WTC11 (cell line): ENCODE measurements around the gene RPL18A. TPM values are rescaled to one million over a fixed set of nuclear protein-coding genes. Genes with fewer than 3 reads are reported as not detected.

Experiments used
- ATAC-seq: fragments of 200-7000 bp; cut with Tn5 transposase; 2 replicates; pipeline ENCODE4 v1.10.0; 2021; ENCODE audit warnings: mild to moderate bottlenecking, moderate library complexity
- CTCF ChIA-PET: fragments of 300-600 bp; sonication (Branson Sonifier 250); formaldehyde crosslinking; loops from one replicate; lab custom pipeline; 2021; ENCODE audit warnings: antibody characterized with exemption; lab: Charles Lee
- POLR2A ChIA-PET: fragments of 350-600 bp; sonication (Branson Sonifier 250); formaldehyde crosslinking; loops from one replicate; lab custom pipeline; 2021; ENCODE audit warnings: antibody characterized with exemption; lab: Charles Lee
- DNase-seq: peaks from one replicate; pipeline ENCODE4 v3.0.0; 2021; ENCODE audit warnings: low spot score
- H3K27ac Mint-ChIP-seq: 2 replicates; pipeline ENCODE4 v1.8.0; 2021; ENCODE audit warnings: mixed read lengths
- H3K27me3 Mint-ChIP-seq: 2 replicates; pipeline ENCODE4 v1.8.0; 2021; ENCODE audit warnings: low read depth, mild to moderate bottlenecking, moderate library complexity, mixed read lengths
- H3K36me3 Mint-ChIP-seq: 2 replicates; pipeline ENCODE4 v1.8.0; 2021; ENCODE audit warnings: mixed read lengths
- H3K4me1 Mint-ChIP-seq: 2 replicates; pipeline ENCODE4 v1.8.0; 2022; ENCODE audit warnings: mixed read lengths
- H3K4me3 Mint-ChIP-seq: 2 replicates; pipeline ENCODE4 v1.8.0; 2021; ENCODE audit warnings: mild to moderate bottlenecking, moderate library complexity, mixed read lengths
- H3K9me3 Mint-ChIP-seq: 2 replicates; pipeline ENCODE4 v1.8.0; 2021; ENCODE audit warnings: mixed read lengths
- ATF1 ChIP-seq: sonication (generic); formaldehyde crosslinking; IDR thresholded peaks from 2 replicates; pipeline ENCODE4 v1.8.1; 2023; ENCODE audit warnings: mild to moderate bottlenecking, moderate library complexity, missing genetic modification reagents
- FOXJ3 ChIP-seq: sonication (generic); formaldehyde crosslinking; IDR thresholded peaks from 2 replicates; pipeline ENCODE4 v1.9.0; 2021; ENCODE audit warnings: missing genetic modification reagents, mild to moderate bottlenecking, borderline replicate concordance
- FOXK1 ChIP-seq: sonication (generic); formaldehyde crosslinking; IDR thresholded peaks from 2 replicates; pipeline ENCODE4 v1.8.0; 2022; ENCODE audit warnings: mild to moderate bottlenecking, moderate library complexity, missing genetic modification reagents
- PRRX2 ChIP-seq: fragments of 250-450 bp; sonication (Bioruptor Pico); IDR thresholded peaks from 2 replicates; pipeline ENCODE4 v1.8.0; 2021; ENCODE audit warnings: mild to moderate bottlenecking
- RORB ChIP-seq: fragments of 250-450 bp; sonication (Bioruptor Pico); IDR thresholded peaks from 2 replicates; pipeline ENCODE4 v1.9.0; 2021; ENCODE audit warnings: mild to moderate bottlenecking
- TEAD4 ChIP-seq: sonication (generic); formaldehyde crosslinking; IDR thresholded peaks from 2 replicates; pipeline ENCODE4 v1.8.0; 2022; ENCODE audit warnings: mild to moderate bottlenecking, missing genetic modification reagents
- ZNF263 ChIP-seq: sonication (generic); formaldehyde crosslinking; IDR thresholded peaks from 2 replicates; pipeline ENCODE4 v1.8.1; 2022; ENCODE audit warnings: low read depth, mild to moderate bottlenecking, moderate library complexity, missing genetic modification reagents
- total RNA-seq: library from RNA; stranded (reverse); gene quantifications from 3 replicates; pipeline ENCODE4 v1.2.3, GENCODE V29; 2021
- TF ChIP-seq, protein P1 (sequence below): sonication (generic); formaldehyde crosslinking; IDR thresholded peaks from 2 replicates; pipeline ENCODE4 v1.8.0; 2022; ENCODE audit warnings: mild to moderate bottlenecking, missing genetic modification reagents
- TF ChIP-seq, protein P2 (sequence below): sonication (generic); formaldehyde crosslinking; conservative IDR thresholded peaks from 2 replicates; pipeline ENCODE4 v1.8.1; 2022; ENCODE audit warnings: mild to moderate bottlenecking, missing genetic modification reagents
- TF ChIP-seq, protein P3 (sequence below): sonication (generic); formaldehyde crosslinking; IDR thresholded peaks from 2 replicates; pipeline ENCODE4 v1.8.0; 2022; ENCODE audit warnings: missing genetic modification reagents
- TF ChIP-seq, protein P4 (sequence below): fragments of 250-450 bp; sonication (Bioruptor Pico); IDR thresholded peaks from 2 replicates; pipeline ENCODE4 v1.9.0; 2021; ENCODE audit warnings: mild to moderate bottlenecking, borderline replicate concordance
- TF ChIP-seq, protein P5 (sequence below): sonication (generic); formaldehyde crosslinking; IDR thresholded peaks from 2 replicates; pipeline ENCODE4 v1.8.1; 2023; ENCODE audit warnings: mild to moderate bottlenecking, moderate library complexity, missing genetic modification reagents
- TF ChIP-seq, protein P6 (sequence below): fragments of 250-450 bp; sonication (Bioruptor Pico); IDR thresholded peaks from 2 replicates; pipeline ENCODE4 v2.1.2; 2022; ENCODE audit warnings: mild to moderate bottlenecking, moderate library complexity
- TF ChIP-seq, protein P7 (sequence below): fragments of 200-600 bp; IDR thresholded peaks from 2 replicates; pipeline ENCODE4 v1.8.0; 2022; ENCODE audit warnings: antibody characterized with exemption

The RPL18A gene
- total RNA-seq, 1 experiment from 2014 or later = 2,950 TPM

DNA sequence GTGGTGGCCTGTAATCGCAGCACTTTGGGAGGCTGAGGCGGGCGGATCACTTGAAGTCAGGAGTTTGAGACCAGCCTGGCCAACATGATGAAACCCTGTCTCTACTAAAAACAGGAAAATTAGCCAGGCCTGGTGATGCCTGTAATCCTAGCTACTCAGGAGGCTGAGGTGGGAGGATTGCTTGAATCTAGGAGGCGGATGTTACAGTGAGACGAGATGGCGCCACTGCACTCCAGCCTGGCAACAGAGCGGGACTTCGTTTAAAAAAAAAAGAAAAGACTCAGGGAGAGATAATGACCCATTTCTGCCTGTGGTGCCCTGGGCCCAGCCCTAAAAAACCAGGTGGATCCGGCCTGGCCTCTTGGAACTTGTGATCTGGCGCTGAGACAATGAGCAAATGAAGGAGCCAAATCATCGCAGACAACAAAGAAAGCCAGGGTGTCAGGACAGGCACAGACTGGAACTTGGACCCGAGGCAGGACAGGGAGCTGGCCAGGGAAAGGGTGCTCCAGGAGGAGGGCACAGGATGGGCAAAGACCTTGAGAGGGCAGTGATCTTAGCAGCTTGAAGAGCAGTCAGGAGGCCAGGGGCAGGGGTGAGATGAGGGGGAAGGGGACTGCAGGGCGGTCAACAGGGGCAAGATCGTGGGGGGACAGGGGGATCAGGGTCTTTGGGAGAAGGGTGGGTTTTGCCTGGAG lies 11.0 kb upstream of the RPL18A start:
- Mint-ChIP-seq H3K9me3 (peaks cover 7% of the 10 kb centered on the region), H3K4me3 (no peak overlapping the region), H3K27me3 (peaks cover 33% of the 10 kb centered on the region), H3K27ac (no peak overlapping the region; the same call in 1 of the 2 replicates), H3K4me1 (no peaks in the 10 kb centered on the region), H3K36me3 (no peaks in the 10 kb centered on the region)
- ATAC-seq (no peak), DNase-seq (no peak)
- POLR2A ChIA-PET = interaction anchor here (2.2 kb wide), 1 partner anchor 11 kb away, joined by 9 read pairs; the partner anchor contains the start of gene RPL18A
- no peak for TF ChIP-seq TEAD4 (CRISPR knock-in tag)
- TF ChIP-seq, protein P1, sequence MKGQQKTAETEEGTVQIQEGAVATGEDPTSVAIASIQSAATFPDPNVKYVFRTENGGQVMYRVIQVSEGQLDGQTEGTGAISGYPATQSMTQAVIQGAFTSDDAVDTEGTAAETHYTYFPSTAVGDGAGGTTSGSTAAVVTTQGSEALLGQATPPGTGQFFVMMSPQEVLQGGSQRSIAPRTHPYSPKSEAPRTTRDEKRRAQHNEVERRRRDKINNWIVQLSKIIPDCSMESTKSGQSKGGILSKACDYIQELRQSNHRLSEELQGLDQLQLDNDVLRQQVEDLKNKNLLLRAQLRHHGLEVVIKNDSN (CRISPR knock-in tag) = no peak
- TF ChIP-seq, protein P2, sequence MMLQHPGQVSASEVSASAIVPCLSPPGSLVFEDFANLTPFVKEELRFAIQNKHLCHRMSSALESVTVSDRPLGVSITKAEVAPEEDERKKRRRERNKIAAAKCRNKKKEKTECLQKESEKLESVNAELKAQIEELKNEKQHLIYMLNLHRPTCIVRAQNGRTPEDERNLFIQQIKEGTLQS (CRISPR knock-in tag) = no peak
- TF ChIP-seq, protein P3, sequence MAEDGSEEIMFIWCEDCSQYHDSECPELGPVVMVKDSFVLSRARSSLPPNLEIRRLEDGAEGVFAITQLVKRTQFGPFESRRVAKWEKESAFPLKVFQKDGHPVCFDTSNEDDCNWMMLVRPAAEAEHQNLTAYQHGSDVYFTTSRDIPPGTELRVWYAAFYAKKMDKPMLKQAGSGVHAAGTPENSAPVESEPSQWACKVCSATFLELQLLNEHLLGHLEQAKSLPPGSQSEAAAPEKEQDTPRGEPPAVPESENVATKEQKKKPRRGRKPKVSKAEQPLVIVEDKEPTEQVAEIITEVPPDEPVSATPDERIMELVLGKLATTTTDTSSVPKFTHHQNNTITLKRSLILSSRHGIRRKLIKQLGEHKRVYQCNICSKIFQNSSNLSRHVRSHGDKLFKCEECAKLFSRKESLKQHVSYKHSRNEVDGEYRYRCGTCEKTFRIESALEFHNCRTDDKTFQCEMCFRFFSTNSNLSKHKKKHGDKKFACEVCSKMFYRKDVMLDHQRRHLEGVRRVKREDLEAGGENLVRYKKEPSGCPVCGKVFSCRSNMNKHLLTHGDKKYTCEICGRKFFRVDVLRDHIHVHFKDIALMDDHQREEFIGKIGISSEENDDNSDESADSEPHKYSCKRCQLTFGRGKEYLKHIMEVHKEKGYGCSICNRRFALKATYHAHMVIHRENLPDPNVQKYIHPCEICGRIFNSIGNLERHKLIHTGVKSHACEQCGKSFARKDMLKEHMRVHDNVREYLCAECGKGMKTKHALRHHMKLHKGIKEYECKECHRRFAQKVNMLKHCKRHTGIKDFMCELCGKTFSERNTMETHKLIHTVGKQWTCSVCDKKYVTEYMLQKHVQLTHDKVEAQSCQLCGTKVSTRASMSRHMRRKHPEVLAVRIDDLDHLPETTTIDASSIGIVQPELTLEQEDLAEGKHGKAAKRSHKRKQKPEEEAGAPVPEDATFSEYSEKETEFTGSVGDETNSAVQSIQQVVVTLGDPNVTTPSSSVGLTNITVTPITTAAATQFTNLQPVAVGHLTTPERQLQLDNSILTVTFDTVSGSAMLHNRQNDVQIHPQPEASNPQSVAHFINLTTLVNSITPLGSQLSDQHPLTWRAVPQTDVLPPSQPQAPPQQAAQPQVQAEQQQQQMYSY = no peak
- TF ChIP-seq, protein P4, sequence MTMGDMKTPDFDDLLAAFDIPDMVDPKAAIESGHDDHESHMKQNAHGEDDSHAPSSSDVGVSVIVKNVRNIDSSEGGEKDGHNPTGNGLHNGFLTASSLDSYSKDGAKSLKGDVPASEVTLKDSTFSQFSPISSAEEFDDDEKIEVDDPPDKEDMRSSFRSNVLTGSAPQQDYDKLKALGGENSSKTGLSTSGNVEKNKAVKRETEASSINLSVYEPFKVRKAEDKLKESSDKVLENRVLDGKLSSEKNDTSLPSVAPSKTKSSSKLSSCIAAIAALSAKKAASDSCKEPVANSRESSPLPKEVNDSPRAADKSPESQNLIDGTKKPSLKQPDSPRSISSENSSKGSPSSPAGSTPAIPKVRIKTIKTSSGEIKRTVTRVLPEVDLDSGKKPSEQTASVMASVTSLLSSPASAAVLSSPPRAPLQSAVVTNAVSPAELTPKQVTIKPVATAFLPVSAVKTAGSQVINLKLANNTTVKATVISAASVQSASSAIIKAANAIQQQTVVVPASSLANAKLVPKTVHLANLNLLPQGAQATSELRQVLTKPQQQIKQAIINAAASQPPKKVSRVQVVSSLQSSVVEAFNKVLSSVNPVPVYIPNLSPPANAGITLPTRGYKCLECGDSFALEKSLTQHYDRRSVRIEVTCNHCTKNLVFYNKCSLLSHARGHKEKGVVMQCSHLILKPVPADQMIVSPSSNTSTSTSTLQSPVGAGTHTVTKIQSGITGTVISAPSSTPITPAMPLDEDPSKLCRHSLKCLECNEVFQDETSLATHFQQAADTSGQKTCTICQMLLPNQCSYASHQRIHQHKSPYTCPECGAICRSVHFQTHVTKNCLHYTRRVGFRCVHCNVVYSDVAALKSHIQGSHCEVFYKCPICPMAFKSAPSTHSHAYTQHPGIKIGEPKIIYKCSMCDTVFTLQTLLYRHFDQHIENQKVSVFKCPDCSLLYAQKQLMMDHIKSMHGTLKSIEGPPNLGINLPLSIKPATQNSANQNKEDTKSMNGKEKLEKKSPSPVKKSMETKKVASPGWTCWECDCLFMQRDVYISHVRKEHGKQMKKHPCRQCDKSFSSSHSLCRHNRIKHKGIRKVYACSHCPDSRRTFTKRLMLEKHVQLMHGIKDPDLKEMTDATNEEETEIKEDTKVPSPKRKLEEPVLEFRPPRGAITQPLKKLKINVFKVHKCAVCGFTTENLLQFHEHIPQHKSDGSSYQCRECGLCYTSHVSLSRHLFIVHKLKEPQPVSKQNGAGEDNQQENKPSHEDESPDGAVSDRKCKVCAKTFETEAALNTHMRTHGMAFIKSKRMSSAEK (CRISPR knock-in tag) = no peak
- no peak for TF ChIP-seq RORB
- TF ChIP-seq FOXJ3 (CRISPR knock-in tag) = no peak
- no peak for TF ChIP-seq ZNF263
- TF ChIP-seq, protein P5, sequence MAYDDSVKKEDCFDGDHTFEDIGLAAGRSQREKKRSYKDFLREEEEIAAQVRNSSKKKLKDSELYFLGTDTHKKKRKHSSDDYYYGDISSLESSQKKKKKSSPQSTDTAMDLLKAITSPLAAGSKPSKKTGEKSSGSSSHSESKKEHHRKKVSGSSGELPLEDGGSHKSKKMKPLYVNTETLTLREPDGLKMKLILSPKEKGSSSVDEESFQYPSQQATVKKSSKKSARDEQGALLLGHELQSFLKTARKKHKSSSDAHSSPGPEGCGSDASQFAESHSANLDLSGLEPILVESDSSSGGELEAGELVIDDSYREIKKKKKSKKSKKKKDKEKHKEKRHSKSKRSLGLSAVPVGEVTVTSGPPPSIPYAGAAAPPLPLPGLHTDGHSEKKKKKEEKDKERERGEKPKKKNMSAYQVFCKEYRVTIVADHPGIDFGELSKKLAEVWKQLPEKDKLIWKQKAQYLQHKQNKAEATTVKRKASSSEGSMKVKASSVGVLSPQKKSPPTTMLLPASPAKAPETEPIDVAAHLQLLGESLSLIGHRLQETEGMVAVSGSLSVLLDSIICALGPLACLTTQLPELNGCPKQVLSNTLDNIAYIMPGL (CRISPR knock-in tag) = no peak
- no peak for TF ChIP-seq ATF1 (CRISPR knock-in tag)
- CTCF ChIA-PET = interaction anchor here (1.0 to 3.2 kb wide), 2 partner anchors 11 to 14 kb away, joined by 4 to 33 read pairs; partner anchors contain the start of gene RPL18A

DNA sequence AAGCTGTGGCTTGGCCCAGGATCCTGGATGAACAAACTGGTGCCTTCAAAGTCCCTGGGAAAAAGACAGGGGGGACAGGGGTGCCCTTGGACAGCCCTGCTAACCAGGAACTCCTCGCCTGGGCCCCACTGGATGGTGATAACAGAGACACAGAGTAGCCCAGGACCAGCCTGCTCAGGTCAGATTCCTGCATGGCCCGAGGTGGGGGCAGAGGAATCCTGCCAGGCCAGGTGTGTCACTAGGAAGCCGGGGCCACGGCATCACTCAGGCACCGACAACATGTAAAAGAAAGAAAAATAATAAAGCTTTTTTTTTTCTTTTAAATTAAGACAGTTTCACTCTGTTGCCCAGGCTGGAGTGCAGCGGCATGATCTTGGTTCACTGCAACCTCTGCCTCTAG lies 5.6 kb upstream of the RPL18A start:
- no peak for DNase-seq
- POLR2A ChIA-PET = no interaction called here
- Mint-ChIP-seq H3K4me3 (no peak overlapping the region), H3K27me3 (peaks cover 15% of the 10 kb centered on the region), H3K9me3 (peaks cover 7% of the 10 kb centered on the region), H3K27ac (no peak overlapping the region), H3K36me3 (no peaks in the 10 kb centered on the region), H3K4me1 (peaks cover 2% of the 10 kb centered on the region)
- CTCF ChIA-PET = interaction anchor here (0.7 to 2.2 kb wide), 6 partner anchors 12 to 309 kb away, joined by 3 to 10 read pairs (median 3); partner anchors contain the start of gene B3GNT3
- no peak for ATAC-seq
- TF ChIP-seq, protein P6, sequence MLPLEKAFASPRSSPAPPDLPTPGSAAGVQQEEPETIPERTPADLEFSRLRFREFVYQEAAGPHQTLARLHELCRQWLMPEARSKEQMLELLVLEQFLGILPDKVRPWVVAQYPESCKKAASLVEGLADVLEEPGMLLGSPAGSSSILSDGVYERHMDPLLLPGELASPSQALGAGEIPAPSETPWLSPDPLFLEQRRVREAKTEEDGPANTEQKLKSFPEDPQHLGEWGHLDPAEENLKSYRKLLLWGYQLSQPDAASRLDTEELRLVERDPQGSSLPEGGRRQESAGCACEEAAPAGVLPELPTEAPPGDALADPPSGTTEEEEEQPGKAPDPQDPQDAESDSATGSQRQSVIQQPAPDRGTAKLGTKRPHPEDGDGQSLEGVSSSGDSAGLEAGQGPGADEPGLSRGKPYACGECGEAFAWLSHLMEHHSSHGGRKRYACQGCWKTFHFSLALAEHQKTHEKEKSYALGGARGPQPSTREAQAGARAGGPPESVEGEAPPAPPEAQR (CRISPR knock-in tag) = no peak
- TF ChIP-seq, protein P3 = no peak
- TF ChIP-seq PRRX2 (CRISPR knock-in tag) (no peak), FOXK1 (CRISPR knock-in tag) (no peak)
- TF ChIP-seq, protein P7, sequence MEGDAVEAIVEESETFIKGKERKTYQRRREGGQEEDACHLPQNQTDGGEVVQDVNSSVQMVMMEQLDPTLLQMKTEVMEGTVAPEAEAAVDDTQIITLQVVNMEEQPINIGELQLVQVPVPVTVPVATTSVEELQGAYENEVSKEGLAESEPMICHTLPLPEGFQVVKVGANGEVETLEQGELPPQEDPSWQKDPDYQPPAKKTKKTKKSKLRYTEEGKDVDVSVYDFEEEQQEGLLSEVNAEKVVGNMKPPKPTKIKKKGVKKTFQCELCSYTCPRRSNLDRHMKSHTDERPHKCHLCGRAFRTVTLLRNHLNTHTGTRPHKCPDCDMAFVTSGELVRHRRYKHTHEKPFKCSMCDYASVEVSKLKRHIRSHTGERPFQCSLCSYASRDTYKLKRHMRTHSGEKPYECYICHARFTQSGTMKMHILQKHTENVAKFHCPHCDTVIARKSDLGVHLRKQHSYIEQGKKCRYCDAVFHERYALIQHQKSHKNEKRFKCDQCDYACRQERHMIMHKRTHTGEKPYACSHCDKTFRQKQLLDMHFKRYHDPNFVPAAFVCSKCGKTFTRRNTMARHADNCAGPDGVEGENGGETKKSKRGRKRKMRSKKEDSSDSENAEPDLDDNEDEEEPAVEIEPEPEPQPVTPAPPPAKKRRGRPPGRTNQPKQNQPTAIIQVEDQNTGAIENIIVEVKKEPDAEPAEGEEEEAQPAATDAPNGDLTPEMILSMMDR = no peak
